B cell (primary cell): Measurements from ENCODE around the gene RSPO4. TPM values are rescaled to one million over a fixed set of nuclear protein-coding genes. Genes with fewer than 3 reads are reported as not detected.

Experiments
- ATAC-seq: fragments of 200-7000 bp; cut with Tn5 transposase; one replicate; pipeline ENCODE4 v1.10.0; 2021; ENCODE audit warnings: low read depth, mild to moderate bottlenecking, moderate number of reproducible peaks, moderate library complexity
- CTCF ChIA-PET: fragments of 350-600 bp; sonication (Branson Sonifier 250); formaldehyde crosslinking; loops from one replicate; lab custom pipeline; 2021; ENCODE audit warnings: antibody characterized with exemption, inconsistent platforms; lab: Charles Lee
- POLR2A ChIA-PET: fragments of 350-600 bp; sonication (Branson Sonifier 250); formaldehyde crosslinking; loops from one replicate; lab custom pipeline; 2021; ENCODE audit warnings: antibody characterized with exemption; lab: Charles Lee
- DNase-seq: peaks from one replicate; pipeline ENCODE4 v3.0.0; 2013
- H2AFZ ChIP-seq: 2 replicates; pipeline ENCODE4 v1.6.1; 2012; ENCODE audit warnings: mild to moderate bottlenecking, low read depth, low read length; ENCODE audit not compliant: insufficient read depth, poor library complexity, severe bottlenecking
- H3K27ac ChIP-seq, 2 donors: 1 replicate in 1 of 2; 2 replicates in 1 of 2; pipeline ENCODE4 v1.5.1; 2012 to 2013; ENCODE audit warnings: low read length in 2 of 2, mild to moderate bottlenecking in 2 of 2, moderate library complexity in 1 of 2
- H3K27me3 ChIP-seq, 4 experiments: fragments of 200-600 bp in 1 of 4; sonication (generic) in 1 of 4; replicated peaks in 1 of 4; 1 replicate in 2 of 4; 2 replicates in 2 of 4; pipeline versions ENCODE4 v1.6.1 to v1.7.0; 2013 to 2016; ENCODE audit warnings: low read length in 3 of 4, mild to moderate bottlenecking in 2 of 4, mixed read lengths in 1 of 4, moderate library complexity in 1 of 4; ENCODE audit not compliant: insufficient read depth in 4 of 4, control insufficient read depth in 3 of 4; ENCODE audit errors: control extremely low read depth in 1 of 4
- H3K36me3 ChIP-seq, 2 experiments: replicated peaks in 1 of 2; 1 replicate in 1 of 2; 2 replicates in 1 of 2; pipeline versions ENCODE4 v1.6.1 to v1.7.1; 2013; ENCODE audit warnings: low read length in 1 of 2; ENCODE audit not compliant: insufficient read depth in 2 of 2, control insufficient read depth in 1 of 2; ENCODE audit errors: control extremely low read depth in 1 of 2, extremely low read depth in 1 of 2
- H3K4me1 ChIP-seq, 2 donors: fragments of 200-600 bp in 1 of 2; sonication (generic) in 1 of 2; 1 replicate in 1 of 2; 2 replicates in 1 of 2; pipeline versions ENCODE4 v1.5.1 to v1.6.1; 2013 to 2017; ENCODE audit warnings: low read length in 2 of 2; ENCODE audit not compliant: control insufficient read depth in 2 of 2, insufficient read depth in 2 of 2
- H3K4me2 ChIP-seq: replicated peaks from 2 replicates; pipeline ENCODE3; 2012; ENCODE audit warnings: mild to moderate bottlenecking, low read depth, low read length; ENCODE audit not compliant: poor library complexity, severe bottlenecking
- H3K4me3 ChIP-seq, 5 experiments: fragments of 200-600 bp in 1 of 5; sonication (generic) in 1 of 5; 1 replicate in 3 of 5; 2 replicates in 2 of 5; pipeline versions ENCODE4 v1.5.1 to v1.7.0; 2011 to 2016; ENCODE audit warnings: low read length in 4 of 5, mild to moderate bottlenecking in 4 of 5, low read depth in 2 of 5, control low read depth in 1 of 5, moderate library complexity in 1 of 5; ENCODE audit not compliant: insufficient read depth in 1 of 5; ENCODE audit errors: control extremely low read depth in 1 of 5, extremely low read depth in 1 of 5
- H3K79me2 ChIP-seq: fragments of 200-600 bp; sonication (generic); one replicate; pipeline ENCODE4 v1.6.0; 2016; ENCODE audit warnings: low read length; ENCODE audit not compliant: control insufficient read depth, insufficient read depth
- H3K9ac ChIP-seq: fragments of 200-600 bp; sonication (generic); 2 replicates; pipeline ENCODE4 v1.6.1; 2017; ENCODE audit warnings: mild to moderate bottlenecking, low read length, moderate library complexity
- H3K9me3 ChIP-seq, 3 donors: one replicate each; pipeline versions ENCODE4 v1.6.1 to v1.7.1; 2013; ENCODE audit warnings: low read length in 2 of 3; ENCODE audit not compliant: control insufficient read depth in 2 of 3, insufficient read depth in 1 of 3; ENCODE audit errors: control extremely low read depth in 1 of 3
- H4K20me1 ChIP-seq: 2 replicates; pipeline ENCODE4 v1.6.0; 2012; ENCODE audit warnings: mild to moderate bottlenecking, low read length; ENCODE audit not compliant: insufficient read depth, control insufficient read depth, poor library complexity, severe bottlenecking
- H3K27ac Mint-ChIP-seq: one replicate; pipeline ENCODE4 v1.8.0; 2021; ENCODE audit warnings: mixed read lengths
- H3K27me3 Mint-ChIP-seq: one replicate; pipeline ENCODE4 v1.8.0; 2021; ENCODE audit warnings: mixed read lengths
- H3K4me1 Mint-ChIP-seq: one replicate; pipeline ENCODE4 v1.8.0; 2021; ENCODE audit warnings: mixed read lengths
- H3K4me3 Mint-ChIP-seq: one replicate; pipeline ENCODE4 v1.8.0; 2021; ENCODE audit warnings: mixed read lengths
- H3K9me3 Mint-ChIP-seq: one replicate; pipeline ENCODE4 v1.8.0; 2022; ENCODE audit warnings: mixed read lengths; ENCODE audit not compliant: insufficient read depth
- CTCF ChIP-seq: fragments of 200-600 bp; IDR thresholded peaks from one replicate; pipeline ENCODE4 v1.8.0; 2022; ENCODE audit warnings: antibody characterized with exemption, mild to moderate bottlenecking
- EZH2 ChIP-seq: IDR thresholded peaks from 2 replicates; pipeline ENCODE4 v1.6.1; 2012; ENCODE audit warnings: borderline replicate concordance, low read depth, mild to moderate bottlenecking, moderate library complexity, low read length; ENCODE audit not compliant: insufficient read depth, poor library complexity, severe bottlenecking
- WGBS: methylation state at CpG from one replicate; pipeline ENCODE4 v1.1.5; 2013; ENCODE audit warnings: missing lambda C conversion rate; ENCODE audit not compliant: insufficient coverage; 5-methylcytosine and 5-hydroxymethylcytosine counted together
- intact Hi-C: fragments of 100-400 bp; cut with micrococcal nuclease; formaldehyde crosslinking; loops from one replicate; pipeline ENCODE4 v1.10.0; 2022
- polyA plus RNA-seq: library from polyadenylated mRNA; depleted of rRNA; stranded (reverse); fragments of >200 nt; gene quantifications from 2 replicates; pipeline ENCODE4 v1.2.3, GENCODE V29; 2012
- total RNA-seq, 2 donors: library from RNA; stranded (reverse); fragments of 120-200 nt in 1 of 2; gene quantifications; 1 replicate in 1 of 2; 2 replicates in 1 of 2; pipeline versions ENCODE4 v1.2.3 to v1.2.4, GENCODE V29; 2013 to 2022

RSPO4 gene
- total and polyA plus RNA-seq, 2 donors (not counting 1 experiment from before 2014, with no cell fraction given), result 0.04 to 0.37 TPM

DNA sequence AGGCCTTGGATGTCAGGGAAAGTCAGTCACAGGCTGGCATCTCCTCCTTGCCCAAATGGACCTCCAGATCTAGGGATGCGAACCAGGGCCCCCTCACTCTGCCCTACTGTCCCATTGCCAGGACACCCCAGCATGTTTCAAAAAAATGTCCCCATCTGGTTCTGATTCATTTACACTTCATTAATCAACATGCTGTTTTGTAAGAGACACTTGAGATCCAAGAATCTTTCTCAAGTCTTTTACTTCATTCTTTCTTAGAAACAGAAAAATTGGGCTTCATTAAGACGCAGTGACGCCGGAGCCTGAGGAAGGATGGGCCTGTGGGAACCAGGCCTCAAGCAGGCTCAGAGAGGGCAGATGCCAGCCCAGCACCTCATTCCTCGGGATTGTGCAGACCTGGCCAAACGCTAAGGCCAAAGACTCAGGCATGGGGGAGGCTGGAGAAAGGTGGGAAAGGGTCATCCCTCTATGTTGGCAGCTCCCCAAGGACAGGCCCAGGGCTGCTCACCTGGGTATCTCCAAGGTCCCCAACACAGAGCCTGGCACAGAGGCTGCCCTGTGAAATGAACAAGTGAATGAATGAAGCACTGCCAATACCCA lies 3.8 kb downstream of the RSPO4 start:
- peaks cover 30% of the 10 kb centered on the region for H3K27me3 Mint-ChIP-seq
- DNase-seq (no peak), ATAC-seq (no peak)
- H3K27ac Mint-ChIP-seq, result no peak overlapping the region
- WGBS, result 92% methylated on average over 6 of the region's 6 CpGs
- H3K4me3 Mint-ChIP-seq, result no peak overlapping the region
- intact Hi-C loops, result no loop called here
- Histone ChIP-seq H3K9me3 (no peaks in the 10 kb centered on the region), H3K4me3 (no peak overlapping the region), H3K9ac (no peak overlapping the region), H3K4me1 (no peaks in the 10 kb centered on the region), H3K27me3 (peaks cover 0 to 28% (median 10%) of the 10 kb centered on the region in 4 experiments), H3K4me2 (no peak overlapping the region), H3K79me2 (no peaks in the 10 kb centered on the region), H4K20me1 (no peaks in the 10 kb centered on the region), H3K27ac (no peak overlapping the region), H2AFZ (no peak overlapping the region), H3K36me3 (no peaks in the 10 kb centered on the region)
- peaks cover 7% of the 10 kb centered on the region for H3K4me1 Mint-ChIP-seq
- CTCF ChIA-PET, result no interaction called here
- no peaks in the 10 kb centered on the region for H3K9me3 Mint-ChIP-seq
- TF ChIP-seq EZH2 (no peak), CTCF (no peak)
- POLR2A ChIA-PET, result no interaction called here

DNA sequence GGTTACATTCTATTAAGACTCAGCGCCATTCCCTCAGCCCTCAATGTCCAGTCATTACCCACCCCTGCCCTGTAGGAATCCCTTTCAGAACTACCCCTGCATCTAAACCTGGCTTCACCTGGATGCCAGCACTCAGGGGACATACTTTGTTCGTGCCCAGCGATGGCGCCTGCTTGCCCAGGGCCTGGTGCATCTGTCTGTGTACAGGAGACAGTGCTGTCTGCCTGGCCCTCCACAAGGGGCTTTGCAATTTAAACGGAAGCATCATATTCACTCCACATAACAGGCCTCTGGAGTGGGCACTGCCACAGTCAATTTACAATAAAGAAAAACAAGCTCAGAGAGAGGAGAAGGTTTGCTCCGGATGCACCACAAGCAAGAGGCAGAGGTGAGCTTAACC lies 4.6 kb downstream of the RSPO4 start:
- peaks cover 0 to 24% (median 5%) of the 10 kb centered on the region in 4 experiments for H3K27me3 ChIP-seq
- no peak overlapping the region for H2AFZ ChIP-seq
- H3K79me2 ChIP-seq, result no peaks in the 10 kb centered on the region
- H3K9ac ChIP-seq, result no peak overlapping the region
- no peak overlapping the region for H3K4me3 ChIP-seq
- no peak overlapping the region for H3K27ac ChIP-seq
- ChIA-PET CTCF (no interaction called here), POLR2A (no interaction called here)
- peaks cover under 1% of the 10 kb centered on the region for H3K4me1 Mint-ChIP-seq
- H3K4me3 Mint-ChIP-seq, result no peak overlapping the region
- WGBS, result 89% methylated on average over 5 of the region's 6 CpGs
- H4K20me1 ChIP-seq, result no peaks in the 10 kb centered on the region
- H3K9me3 Mint-ChIP-seq, result no peaks in the 10 kb centered on the region
- DNase-seq (no peak), ATAC-seq (no peak)
- no peak overlapping the region for H3K27ac Mint-ChIP-seq
- H3K9me3 ChIP-seq, result no peaks in the 10 kb centered on the region
- H3K4me2 ChIP-seq, result no peak overlapping the region
- H3K27me3 Mint-ChIP-seq, result peaks cover 25% of the 10 kb centered on the region
- intact Hi-C loops, result no loop called here
- TF ChIP-seq EZH2 (no peak), CTCF (no peak)
- no peaks in the 10 kb centered on the region for H3K4me1 ChIP-seq
- H3K36me3 ChIP-seq, result no peaks in the 10 kb centered on the region
